HG03442 (cell line): ENCODE data around the gene PPM1G.
"Not testable (repeated sequence)": the region's sequence is repeated elsewhere in the genome, so short reads cannot be mapped to it uniquely, and the experiment has no call there.

ENCODE experiments used
- ATAC-seq: cut with Tn5 transposase; IDR thresholded peaks from one replicate; pipeline ENCODE4 v1.9.1; 2021; ENCODE audit warnings: mild to moderate bottlenecking, moderate library complexity; ENCODE audit not compliant: unreplicated experiment

Gene PPM1G

GRCh38 chr2:27409321-27410073 lies at the start of gene PPM1G:
PPM1G (minus strand) TSS chr2:27409591; CDS start chr2:27409422, 169 bp downstream.
- ATAC-seq = peak; percentile 89

- no peak for ATAC-seq
Measured at GRCh38 chr2:27453968-27454367, 44.6 kb upstream of the PPM1G start.

GRCh38 chr2:27451095-27451494 lies 41.7 kb upstream of the PPM1G start:
- ATAC-seq = no peak

GRCh38 chr2:27448381-27448780 lies 39.0 kb upstream of the PPM1G start:
- no peak for ATAC-seq

GRCh38 chr2:27446057-27446456 lies 36.7 kb upstream of the PPM1G start:
- no peak for ATAC-seq

- no peak for ATAC-seq
Measured at GRCh38 chr2:27445615-27446014, 36.2 kb upstream of the PPM1G start.

- no peak for ATAC-seq
Measured at GRCh38 chr2:27445155-27445554, 35.8 kb upstream of the PPM1G start.

GRCh38 chr2:27442920-27443282 lies 33.5 kb upstream of the PPM1G start:
- no peak for ATAC-seq

GRCh38 chr2:27441958-27442919 lies 32.8 kb upstream of the PPM1G start, which contains the start of gene KRTCAP3:
KRTCAP3 (plus strand) TSS chr2:27442381; CDS start chr2:27442413, 32 bp downstream.
- no peak for ATAC-seq

GRCh38 chr2:27441226-27441926 lies 32.0 kb upstream of the PPM1G start:
- no peak for ATAC-seq

GRCh38 chr2:27435628-27436027 lies 26.2 kb upstream of the PPM1G start:
- ATAC-seq = no peak

GRCh38 chr2:27431395-27431794 lies 22.0 kb upstream of the PPM1G start:
- no peak for ATAC-seq

GRCh38 chr2:27428978-27429541 lies 19.7 kb upstream of the PPM1G start:
- peak; percentile 61 for ATAC-seq

GRCh38 chr2:27428213-27428977 lies 19.0 kb upstream of the PPM1G start, which contains the start of gene NRBP1:
NRBP1 (plus strand) TSS chr2:27428631; CDS start chr2:27433274, 4,643 bp downstream.
- peak; percentile 80 for ATAC-seq

- no peak for ATAC-seq
Measured at GRCh38 chr2:27427863-27428212, 18.4 kb upstream of the PPM1G start.

GRCh38 chr2:27425039-27425438 lies 15.6 kb upstream of the PPM1G start:
- not testable (repeated sequence) for ATAC-seq

- ATAC-seq = no peak
Measured at GRCh38 chr2:27422958-27423357, 13.6 kb upstream of the PPM1G start.

- ATAC-seq = no peak
Measured at GRCh38 chr2:27421660-27422250, 12.4 kb upstream of the PPM1G start.

- no peak for ATAC-seq
Measured at GRCh38 chr2:27420996-27421395, 11.6 kb upstream of the PPM1G start.

- no peak for ATAC-seq
Measured at GRCh38 chr2:27416151-27416550, 6.8 kb upstream of the PPM1G start.
